Measurements from ENCODE around the gene PLCL1.

DNA sequence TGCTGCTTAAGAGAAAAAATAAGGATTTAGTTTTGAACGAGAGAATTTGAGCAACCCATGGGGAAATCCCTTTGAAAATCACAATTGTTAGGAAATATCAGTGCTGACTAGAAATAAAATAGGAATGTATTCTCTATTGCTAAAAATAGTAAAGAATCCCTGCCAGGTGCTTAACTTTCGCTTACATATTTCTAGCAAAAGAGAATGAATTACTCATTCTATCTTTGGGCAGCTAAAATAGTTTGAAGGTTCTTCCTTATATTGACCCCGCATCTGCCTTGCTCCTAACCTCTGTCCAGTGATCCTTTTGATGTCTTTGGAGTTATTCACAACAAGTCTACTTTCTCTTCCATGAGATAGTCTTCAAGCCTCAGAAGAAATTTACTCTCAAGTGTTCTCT lies 103.8 kb downstream of the PLCL1 start:
- TF ChIP-seq CTCF (IDR thresholded peaks at IDR 0.05; ENCODE audit: extremely low read depth in 1 of 2, insufficient read depth in 1 of 2, low read depth in 1 of 2, low read length in 2 of 2) (no peak), GATA2 (IDR thresholded peaks at IDR 0.05; ENCODE audit: insufficient read depth, insufficient read length, low read depth, low read length) (no peak), MYC (IDR thresholded peaks at IDR 0.05; ENCODE audit: low read depth, low read length) (no peak)
